BJ (cell line): ENCODE measurements around the gene DLG2. TPM values are rescaled to one million over a fixed set of nuclear protein-coding genes. Genes with fewer than 3 reads are reported as not detected.

Source experiments
- CTCF ChIA-PET: fragments of 350-600 bp; formaldehyde crosslinking; extraction: SDS; loops from one replicate; lab custom pipeline; 2021; ENCODE audit warnings: antibody characterized with exemption, inconsistent platforms; lab: Yijun Ruan, JAX
- POLR2A ChIA-PET: fragments of 300-600 bp; sonication (Branson Sonifier 250); formaldehyde crosslinking; extraction: SDS; loops from one replicate; lab custom pipeline; 2021; ENCODE audit warnings: antibody characterized with exemption; lab: Charles Lee
- DNase-seq: peaks from one replicate; pipeline ENCODE4 v3.0.0-alpha.2; 2011; ENCODE audit warnings: low read depth
- H3K27me3 ChIP-seq: 2 replicates; pipeline ENCODE4 v1.6.0; 2011; ENCODE audit warnings: low read length; ENCODE audit not compliant: control insufficient read depth, insufficient read depth
- H3K36me3 ChIP-seq: 2 replicates; pipeline ENCODE4 v1.5.1; 2011; ENCODE audit warnings: low read length; ENCODE audit not compliant: control insufficient read depth, insufficient read depth
- H3K4me3 ChIP-seq: 2 replicates; pipeline ENCODE4 v1.5.1; 2011; ENCODE audit warnings: low read depth, mild to moderate bottlenecking, control low read depth, low read length
- CTCF ChIP-seq: IDR thresholded peaks from 2 replicates; pipeline ENCODE4 v1.5.1; 2011; ENCODE audit warnings: low read depth, mild to moderate bottlenecking, control low read depth, inconsistent platforms, low read length, moderate library complexity; ENCODE audit not compliant: insufficient read depth
- polyA plus RNA-seq: library from polyadenylated mRNA; depleted of rRNA; stranded (reverse); fragments of >200 nt; gene quantifications from 2 replicates; pipeline ENCODE4 v1.2.3, GENCODE V29; 2011

The DLG2 gene
- polyA plus RNA-seq, 1 experiment: 0.28 TPM

- CTCF ChIA-PET: interaction anchor here (0.6 to 2.7 kb wide), 9 partner anchors 8 to 1032 kb away, joined by 3 to 14 read pairs (median 7); no protein-coding TSS in a partner anchor
- Histone ChIP-seq H3K36me3 (no peaks in the 10 kb centered on the region), H3K4me3 (no peak overlapping the region), H3K27me3 (no peaks in the 10 kb centered on the region)
- peak; percentile 2 for DNase-seq
- TF ChIP-seq CTCF: peak; percentile 83
- POLR2A ChIA-PET: no interaction called here
These were observed 1068.8 kb downstream of the DLG2 start for GRCh38 chr11:84558085-84558905.

DNA sequence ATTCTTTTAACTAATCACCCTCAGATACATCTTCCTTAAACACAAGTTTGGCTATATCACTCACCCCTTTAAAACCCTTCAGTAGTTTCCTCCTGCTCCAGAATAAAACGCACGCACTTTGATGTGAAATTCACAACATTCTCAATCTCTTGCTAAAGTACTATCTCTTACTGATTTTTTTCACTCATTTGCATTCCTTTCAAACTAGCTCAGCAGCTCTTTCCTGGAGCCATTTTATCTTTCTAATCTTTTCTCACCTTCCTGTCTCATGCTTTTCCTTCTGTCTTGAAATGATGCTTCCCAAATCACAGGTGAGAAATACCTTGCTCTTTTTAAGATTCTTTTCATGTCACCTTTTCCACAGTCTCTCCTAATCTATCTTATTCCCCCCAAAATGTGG, 1074.4 kb downstream of the DLG2 start:
- no peaks in the 10 kb centered on the region for H3K36me3 ChIP-seq
- POLR2A ChIA-PET: no interaction called here
- CTCF ChIA-PET: no interaction called here
- H3K4me3 ChIP-seq: no peak overlapping the region
- no peak for DNase-seq
- no peak for TF ChIP-seq CTCF
- H3K27me3 ChIP-seq: no peaks in the 10 kb centered on the region

GRCh38 chr11:84549217-84549616, 1077.9 kb downstream of the DLG2 start:
- no peaks in the 10 kb centered on the region for H3K36me3 ChIP-seq
- DNase-seq: no peak
- no peaks in the 10 kb centered on the region for H3K27me3 ChIP-seq
- ChIA-PET CTCF (interaction anchor here (1.0 to 2.6 kb wide), 2 partner anchors 9 to 16 kb away, joined by 3 to 12 read pairs; no protein-coding TSS in a partner anchor), POLR2A (no interaction called here)
- TF ChIP-seq CTCF: no peak
- H3K4me3 ChIP-seq: no peak overlapping the region

GRCh38 chr11:84544566-84544965, 1082.6 kb downstream of the DLG2 start:
- Histone ChIP-seq H3K36me3 (no peaks in the 10 kb centered on the region), H3K27me3 (no peaks in the 10 kb centered on the region), H3K4me3 (no peak overlapping the region)
- no peak for DNase-seq
- CTCF ChIA-PET: interaction anchor here (1.4 kb wide), 1 partner anchor 20 kb away, joined by 3 read pairs; no protein-coding TSS in a partner anchor
- TF ChIP-seq CTCF: no peak
- POLR2A ChIA-PET: no interaction called here

GRCh38 chr11:84543367-84544159, 1083.6 kb downstream of the DLG2 start:
- Histone ChIP-seq H3K36me3 (no peaks in the 10 kb centered on the region), H3K27me3 (no peaks in the 10 kb centered on the region), H3K4me3 (no peak overlapping the region)
- TF ChIP-seq CTCF: no peak
- ChIA-PET CTCF (interaction anchor here (1.7 kb wide), 1 partner anchor 15 kb away, joined by 5 read pairs; no protein-coding TSS in a partner anchor), POLR2A (no interaction called here)
- DNase-seq: no peak
